Fibroblast of mammary gland (primary cell): Measurements from ENCODE around the gene SPACA5B.
"Not testable (repeated sequence)": the region's sequence is repeated elsewhere in the genome, so short reads cannot be mapped to it uniquely, and the experiment has no call there.

ENCODE experiments used
- DNase-seq: peaks from one replicate; pipeline ENCODE4 v3.0.0-alpha.2; 2010; ENCODE audit warnings: low read depth
- H3K4me3 ChIP-seq: 2 replicates; pipeline ENCODE4 v1.5.1; 2011; ENCODE audit warnings: low read depth, mild to moderate bottlenecking, low read length, moderate library complexity; ENCODE audit not compliant: control insufficient read depth
- TF ChIP-seq, protein P1 (sequence below): conservative IDR thresholded peaks from 2 replicates; pipeline ENCODE4 v1.5.1; 2011; ENCODE audit warnings: low read depth, low read length, inconsistent platforms; ENCODE audit not compliant: control insufficient read depth, insufficient read depth

SPACA5B gene

GRCh38 chrX:48165241-48165640 lies 34.8 kb downstream of the SPACA5B start:
- no peak overlapping the region for H3K4me3 ChIP-seq
- DNase-seq = no peak
- TF ChIP-seq, protein P1, sequence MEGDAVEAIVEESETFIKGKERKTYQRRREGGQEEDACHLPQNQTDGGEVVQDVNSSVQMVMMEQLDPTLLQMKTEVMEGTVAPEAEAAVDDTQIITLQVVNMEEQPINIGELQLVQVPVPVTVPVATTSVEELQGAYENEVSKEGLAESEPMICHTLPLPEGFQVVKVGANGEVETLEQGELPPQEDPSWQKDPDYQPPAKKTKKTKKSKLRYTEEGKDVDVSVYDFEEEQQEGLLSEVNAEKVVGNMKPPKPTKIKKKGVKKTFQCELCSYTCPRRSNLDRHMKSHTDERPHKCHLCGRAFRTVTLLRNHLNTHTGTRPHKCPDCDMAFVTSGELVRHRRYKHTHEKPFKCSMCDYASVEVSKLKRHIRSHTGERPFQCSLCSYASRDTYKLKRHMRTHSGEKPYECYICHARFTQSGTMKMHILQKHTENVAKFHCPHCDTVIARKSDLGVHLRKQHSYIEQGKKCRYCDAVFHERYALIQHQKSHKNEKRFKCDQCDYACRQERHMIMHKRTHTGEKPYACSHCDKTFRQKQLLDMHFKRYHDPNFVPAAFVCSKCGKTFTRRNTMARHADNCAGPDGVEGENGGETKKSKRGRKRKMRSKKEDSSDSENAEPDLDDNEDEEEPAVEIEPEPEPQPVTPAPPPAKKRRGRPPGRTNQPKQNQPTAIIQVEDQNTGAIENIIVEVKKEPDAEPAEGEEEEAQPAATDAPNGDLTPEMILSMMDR = no peak

DNA sequence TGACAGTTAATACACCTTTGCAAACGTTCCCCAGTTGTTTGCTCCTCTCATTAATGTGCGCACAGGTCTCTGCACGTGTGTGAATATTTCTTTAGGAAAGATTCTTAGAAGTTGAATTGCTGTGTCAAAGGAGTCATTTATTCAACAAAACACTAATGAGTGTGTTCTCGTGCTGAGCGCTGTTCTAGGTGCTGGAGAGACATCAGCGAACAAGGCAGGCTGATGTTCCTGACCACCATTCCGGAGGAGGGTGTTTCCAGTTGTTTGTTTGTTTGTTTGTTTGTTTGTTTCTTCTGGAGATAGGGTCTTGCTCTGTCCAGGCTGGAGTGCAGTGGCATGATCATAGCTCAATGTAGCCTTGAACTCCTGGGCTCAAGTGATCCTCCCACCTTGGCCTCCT lies 35.9 kb downstream of the SPACA5B start:
- not testable (repeated sequence) for DNase-seq, H3K4me3 ChIP-seq

DNA sequence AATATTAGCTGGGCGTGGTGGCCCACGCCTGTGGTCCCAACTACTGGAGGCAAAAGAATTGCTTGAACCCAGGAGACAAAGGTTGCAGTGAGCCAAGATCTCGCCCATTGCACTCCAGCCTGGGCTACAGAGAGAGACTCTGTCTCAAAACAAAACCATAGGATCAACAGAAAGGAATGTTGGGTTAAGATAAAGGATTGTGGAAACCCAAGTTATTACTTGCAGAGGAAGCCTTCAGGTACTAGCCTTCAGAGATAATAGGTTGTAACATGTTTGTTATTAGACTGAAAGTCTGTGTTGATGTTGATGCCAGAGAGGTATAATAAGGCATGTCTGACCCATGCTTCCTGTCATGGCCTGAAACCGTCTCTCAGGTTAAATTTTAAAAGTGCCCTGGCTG lies 49.3 kb downstream of the SPACA5B start:
- no peak overlapping the region for H3K4me3 ChIP-seq
- TF ChIP-seq, protein P1 = no peak
- no peak for DNase-seq

DNA sequence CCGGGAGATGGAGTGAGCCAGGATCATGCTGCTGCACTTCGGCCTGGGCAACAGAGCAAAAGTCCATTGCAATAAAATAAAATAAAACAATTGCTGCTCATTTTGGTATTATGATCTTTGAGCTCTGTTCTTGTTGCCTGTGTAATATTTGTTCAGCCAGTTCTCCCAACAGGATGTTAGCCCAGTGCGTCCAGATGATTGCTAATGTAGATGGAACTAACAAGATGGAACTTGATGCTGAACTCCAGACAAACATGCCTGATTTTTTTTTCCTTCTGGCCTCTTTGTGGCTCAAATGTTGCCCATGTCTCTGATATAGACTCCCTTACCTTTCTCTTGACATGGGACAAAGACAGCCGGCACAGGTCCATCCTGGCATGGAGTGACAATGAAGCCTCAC lies 50.4 kb downstream of the SPACA5B start:
- no peak for DNase-seq
- no peak overlapping the region for H3K4me3 ChIP-seq
- TF ChIP-seq, protein P1 = no peak

DNA sequence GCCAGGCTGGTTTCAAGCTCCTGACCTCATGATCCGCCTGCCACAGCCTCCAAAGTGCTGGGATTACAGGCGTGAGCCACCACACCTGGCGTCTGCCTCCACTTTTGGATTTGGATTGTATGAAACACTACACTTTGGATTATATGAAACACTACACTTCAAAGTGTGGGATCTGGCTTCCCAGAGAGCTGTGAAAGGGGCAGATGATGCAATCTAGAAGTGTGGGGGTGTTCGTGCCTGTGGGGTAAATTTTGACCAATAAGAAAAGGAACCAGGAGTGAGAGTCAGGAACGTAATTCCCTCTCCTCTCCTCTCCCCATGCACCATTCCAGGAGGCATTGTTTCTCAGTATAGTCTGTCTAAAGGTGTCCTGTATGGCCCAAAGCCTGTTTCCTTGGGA lies 51.5 kb downstream of the SPACA5B start:
- DNase-seq, H3K4me3 ChIP-seq: not testable (repeated sequence)
